Activated effector memory CD4-positive, alpha-beta T cell treated with anti-CD3 and anti-CD28 coated beads, Interleukin-2, amount 50 U/mL, for 16 hours (primary cell): ENCODE measurements around the gene RFX3.

ENCODE experiments used
- DNase-seq: peaks from one replicate; pipeline ENCODE4 v3.0.0-alpha.2; 2020

RFX3 gene

DNA sequence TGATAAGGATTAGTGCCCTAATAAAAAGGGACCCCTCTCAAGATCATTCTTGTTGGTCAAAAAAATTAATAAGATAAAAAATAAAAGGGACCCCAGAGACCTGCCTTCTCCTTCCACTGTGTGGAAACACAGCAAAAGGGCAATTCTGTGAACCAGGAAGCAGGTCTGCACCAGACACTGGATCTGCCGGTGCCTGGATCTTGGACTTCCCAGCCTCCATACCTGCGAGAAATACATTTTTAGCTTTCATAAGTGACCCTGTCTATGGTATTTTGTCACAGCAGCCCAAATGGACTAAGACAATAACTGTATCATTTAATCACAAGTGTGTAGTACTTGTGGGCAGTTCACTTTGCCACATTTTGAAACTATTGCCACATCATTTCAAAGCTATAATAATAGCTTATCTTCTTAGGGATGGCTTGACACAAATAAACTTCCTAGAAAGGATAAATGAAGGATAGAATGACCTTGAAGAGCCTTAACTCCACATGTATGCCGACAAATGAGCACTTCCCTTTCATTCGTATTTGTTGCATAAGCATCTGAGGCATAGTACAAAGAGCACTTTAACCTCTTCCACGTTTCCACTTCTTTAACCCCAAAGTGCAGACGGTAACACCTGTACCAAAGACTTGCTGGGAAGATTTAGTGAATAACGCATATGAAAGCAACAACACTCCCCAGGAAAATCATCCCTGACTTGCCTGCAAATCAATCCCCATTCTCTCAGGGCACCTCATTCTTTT is 336.5 kb downstream of the RFX3 start:
- no peak for DNase-seq

DNA sequence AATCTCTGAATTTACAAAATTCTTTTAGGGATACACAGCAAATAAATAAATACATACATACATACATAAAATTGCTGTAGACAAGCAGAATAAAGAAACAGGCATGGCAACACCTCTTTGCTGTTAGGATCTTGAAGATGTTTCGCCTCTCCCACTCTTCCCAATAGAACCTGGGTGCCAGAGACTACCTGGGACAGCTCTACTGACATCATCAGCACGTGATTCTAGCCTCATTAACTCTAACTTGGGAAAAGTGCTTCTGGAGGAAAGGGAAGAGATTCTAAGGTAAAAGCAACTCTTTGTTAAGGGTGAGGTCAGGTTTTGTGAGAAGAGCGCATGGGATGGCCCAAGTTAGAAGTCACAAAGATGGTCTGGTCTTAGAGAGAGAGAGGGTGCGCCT is 339.1 kb downstream of the RFX3 start:
- no peak for DNase-seq

DNA sequence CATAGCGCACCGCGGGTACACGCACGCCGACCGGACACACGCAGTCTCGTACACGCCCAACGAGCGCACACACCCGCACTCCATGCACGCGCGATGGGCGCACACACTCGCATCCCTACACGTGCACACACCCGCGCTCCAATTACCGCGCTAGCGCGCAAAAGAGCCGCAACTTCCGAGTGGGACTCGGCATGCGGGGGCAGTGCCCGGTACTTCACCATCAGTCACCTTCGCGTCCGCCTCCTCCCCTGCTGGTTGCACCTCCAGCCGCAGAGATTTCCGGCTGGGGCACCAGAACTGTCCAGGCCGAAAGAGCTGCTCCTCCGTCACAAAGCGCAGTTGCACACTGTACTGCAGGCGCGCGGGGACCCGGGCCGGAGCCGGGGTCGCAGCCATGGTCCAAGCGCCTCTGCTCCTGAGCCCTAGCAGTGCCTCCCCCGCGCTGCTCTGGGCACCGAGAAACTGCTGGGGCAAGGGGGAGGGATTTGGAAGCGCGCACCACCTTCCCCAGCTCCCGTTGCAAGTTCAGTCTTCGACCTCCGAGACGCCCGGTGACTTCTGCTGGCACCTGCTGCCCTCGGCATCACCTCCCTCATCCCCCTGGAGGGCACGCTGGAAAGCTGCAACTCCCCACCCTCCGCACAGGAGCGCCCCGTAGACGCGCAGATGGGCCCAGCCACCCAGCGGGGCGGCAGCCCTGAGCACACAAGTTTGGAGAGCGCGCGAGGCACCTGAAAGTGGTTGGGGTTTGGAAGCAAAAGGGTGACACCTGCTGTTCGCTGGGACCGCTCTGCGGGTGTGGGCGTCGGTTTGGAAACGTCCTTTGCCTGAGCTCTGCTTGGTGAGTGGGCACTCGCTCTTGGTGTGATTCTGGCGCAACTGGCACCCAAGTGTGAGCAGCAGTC is 344.5 kb downstream of the RFX3 start:
- no peak for DNase-seq

DNA sequence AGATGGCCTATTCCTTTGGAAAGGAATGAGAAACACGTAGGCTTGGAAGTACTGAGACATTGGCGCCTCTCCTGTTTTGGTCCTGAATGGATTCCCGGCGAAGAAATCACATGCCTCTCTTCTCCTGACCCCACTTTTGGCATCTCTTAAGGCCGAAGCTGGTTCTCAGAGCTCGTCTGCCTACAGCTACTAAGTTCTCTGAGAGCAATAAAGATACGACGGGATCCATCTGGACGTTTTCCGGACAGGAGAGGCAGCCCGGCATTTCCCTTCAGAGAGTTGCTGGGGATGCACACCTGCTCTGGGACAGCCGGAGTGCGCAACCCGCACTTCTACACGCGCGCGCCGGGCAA is 345.1 kb downstream of the RFX3 start:
- DNase-seq: no peak

DNA sequence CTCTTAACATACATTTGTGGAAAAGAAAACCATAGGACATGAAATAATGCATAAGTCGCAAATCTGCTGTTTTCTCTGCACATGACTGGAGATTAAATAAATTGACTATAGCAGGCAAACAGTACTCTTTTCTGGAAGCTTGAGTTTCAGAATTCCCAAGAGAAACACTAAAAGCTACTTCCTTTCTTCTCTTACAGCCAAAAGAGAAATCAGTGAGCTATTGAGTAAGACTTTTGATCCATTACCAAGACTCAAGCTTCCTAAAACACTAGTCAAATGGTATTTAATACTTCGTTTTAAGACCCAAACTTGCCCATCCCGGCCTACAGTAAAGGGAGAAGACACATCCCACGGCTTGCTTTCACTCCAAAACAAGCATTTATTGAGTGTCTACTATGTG is 346.1 kb downstream of the RFX3 start:
- no peak for DNase-seq

DNA sequence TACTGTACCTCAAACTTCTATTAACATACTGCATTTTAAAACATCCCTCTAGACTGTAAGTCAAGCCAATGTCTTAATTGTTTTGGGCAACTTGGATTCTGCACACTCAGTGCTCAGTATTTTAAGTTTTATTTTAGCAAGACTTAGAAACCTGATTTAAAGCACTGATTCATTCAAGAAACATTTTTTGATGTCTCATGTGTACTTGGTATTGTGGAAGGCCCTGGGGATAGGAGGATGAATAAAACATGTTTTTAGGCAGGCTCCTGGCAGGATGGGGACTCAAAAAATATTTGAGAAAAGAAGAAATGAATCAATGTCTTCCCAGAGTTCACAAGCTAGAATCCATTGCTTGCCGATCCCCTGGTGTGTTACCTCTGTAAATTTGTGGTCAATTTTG is 347.9 kb downstream of the RFX3 start:
- DNase-seq: no peak

DNA sequence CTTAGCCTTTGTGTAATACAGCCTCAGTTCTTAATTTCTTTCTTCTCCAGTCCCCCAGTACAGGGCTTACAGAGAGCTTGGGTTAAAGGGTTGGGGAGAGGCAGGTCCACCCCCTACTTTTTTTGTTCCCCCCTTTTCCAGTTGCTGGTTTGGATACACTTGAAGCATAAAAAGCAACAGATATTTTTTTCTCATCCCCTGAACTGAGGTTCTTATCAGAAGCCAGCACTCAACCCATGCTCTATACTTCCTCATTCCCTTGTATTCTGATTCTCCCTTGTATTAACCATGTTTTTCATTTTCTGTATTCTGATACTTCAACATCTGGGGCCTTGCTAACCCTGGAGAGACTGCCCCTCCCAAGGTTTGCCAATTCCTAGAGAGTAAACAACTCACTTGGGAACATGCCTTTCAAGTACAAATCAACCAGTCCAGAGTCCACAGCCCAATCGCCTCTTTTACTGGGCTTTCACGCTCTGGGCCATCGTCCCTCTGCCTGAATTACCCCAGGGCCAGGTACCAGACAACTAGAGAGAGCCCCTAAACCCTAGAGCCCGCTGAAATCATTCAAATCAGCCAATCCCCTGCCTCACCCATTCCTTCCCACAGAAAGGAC is 348.5 kb downstream of the RFX3 start:
- DNase-seq: no peak

DNA sequence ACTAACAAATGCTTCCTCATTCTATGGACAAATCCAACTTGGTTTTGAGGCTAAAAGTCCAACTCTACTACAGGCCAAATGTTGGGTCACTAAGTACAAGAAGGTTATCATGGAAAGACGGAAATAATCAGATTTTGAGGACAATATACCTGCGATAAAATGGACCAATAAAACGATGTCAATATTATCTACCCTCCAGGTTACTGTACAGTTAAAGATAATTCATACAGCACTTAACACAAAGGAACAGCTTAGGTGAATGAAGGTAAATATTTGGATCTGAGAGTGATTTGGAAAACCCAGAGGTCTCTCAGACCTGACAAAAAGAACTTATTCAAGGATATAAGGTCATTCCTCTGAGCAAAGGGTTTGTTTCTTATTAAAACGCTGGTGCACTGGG is 352.4 kb downstream of the RFX3 start:
- no peak for DNase-seq

DNA sequence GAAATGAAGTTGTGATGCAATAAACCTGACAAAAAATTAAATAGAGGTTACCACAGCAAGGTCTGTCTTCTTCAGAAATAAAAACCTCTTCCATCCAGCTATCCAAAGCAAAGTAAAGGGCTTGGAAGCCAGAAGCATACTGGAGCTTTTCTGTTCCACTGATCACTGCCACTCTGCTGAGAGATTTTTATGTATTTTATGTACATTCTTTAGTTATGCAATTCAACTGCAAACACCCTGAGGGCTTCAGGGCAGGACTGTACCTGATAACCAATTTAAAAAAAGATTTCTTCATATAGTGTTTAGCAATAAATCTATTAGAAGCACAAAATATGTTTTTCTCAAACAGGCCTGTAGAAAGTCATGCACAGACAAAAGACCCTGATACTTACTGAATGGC is 355.0 kb downstream of the RFX3 start:
- no peak for DNase-seq
